MM.1S (cell line): ENCODE data around the gene NCKAP5.

Experiments
- DNase-seq: peaks from one replicate; pipeline ENCODE4 v3.0.0-alpha.2; 2015
- H2AFZ ChIP-seq: fragments of 300-600 bp; sonication (generic); 2 replicates; pipeline ENCODE4 v1.6.0; 2016; ENCODE audit warnings: antibody characterized with exemption, low read length
- H3F3A ChIP-seq: fragments of 300-600 bp; sonication (generic); 2 replicates; pipeline ENCODE4 v1.6.1; 2016; ENCODE audit warnings: mild to moderate bottlenecking, antibody characterized with exemption, low read length, moderate library complexity, mixed read lengths; ENCODE audit not compliant: insufficient read depth
- H3K27ac ChIP-seq: fragments of 300-600 bp; sonication (generic); 2 replicates; pipeline ENCODE4 v1.5.1; 2016; ENCODE audit warnings: mild to moderate bottlenecking, low read length
- H3K27me3 ChIP-seq: fragments of 300-600 bp; sonication (generic); replicated peaks from 2 replicates; pipeline ENCODE4 v1.6.0; 2016; ENCODE audit warnings: low read length; ENCODE audit not compliant: insufficient read depth
- H3K36me3 ChIP-seq: fragments of 300-600 bp; sonication (generic); replicated peaks from 2 replicates; pipeline ENCODE4 v1.6.1; 2016; ENCODE audit warnings: mild to moderate bottlenecking, low read length, mixed read lengths; ENCODE audit not compliant: insufficient read depth
- H3K4me1 ChIP-seq: fragments of 300-600 bp; sonication (generic); 2 replicates; pipeline ENCODE4 v1.6.1; 2016; ENCODE audit warnings: low read length, mixed read lengths
- H3K4me2 ChIP-seq: fragments of 300-600 bp; sonication (generic); 2 replicates; pipeline ENCODE4 v1.6.0; 2016; ENCODE audit warnings: low read depth, low read length
- H3K4me3 ChIP-seq: fragments of 300-600 bp; sonication (generic); 2 replicates; pipeline ENCODE4 v1.5.1; 2016; ENCODE audit warnings: low read length, mixed read lengths
- H3K79me2 ChIP-seq: fragments of 300-600 bp; sonication (generic); 2 replicates; pipeline ENCODE4 v1.6.1; 2016; ENCODE audit warnings: mixed run types, low read length, mixed read lengths
- H3K9ac ChIP-seq: fragments of 300-600 bp; sonication (generic); 2 replicates; pipeline ENCODE4 v1.6.1; 2016; ENCODE audit warnings: low read length, mixed read lengths
- H3K9me2 ChIP-seq: fragments of 300-600 bp; sonication (generic); replicated peaks from 2 replicates; pipeline ENCODE4 v1.6.1; 2016; ENCODE audit warnings: mild to moderate bottlenecking, low read length, mixed read lengths; ENCODE audit not compliant: insufficient read depth
- H3K9me3 ChIP-seq: fragments of 300-600 bp; sonication (generic); replicated peaks from 2 replicates; pipeline ENCODE4 v1.6.1; 2016; ENCODE audit warnings: mild to moderate bottlenecking, low read length, mixed read lengths; ENCODE audit not compliant: insufficient read depth
- H4K20me1 ChIP-seq: fragments of 300-600 bp; sonication (generic); 2 replicates; pipeline ENCODE4 v1.6.1; 2016; ENCODE audit warnings: mild to moderate bottlenecking, low read length, moderate library complexity, mixed read lengths; ENCODE audit not compliant: insufficient read depth
- EZH2 ChIP-seq: fragments of 300-600 bp; sonication (generic); optimal IDR thresholded peaks from 2 replicates; pipeline ENCODE3; 2017; ENCODE audit warnings: low read depth, mild to moderate bottlenecking, antibody characterized with exemption, low read length, mixed read lengths
- EZH2phosphoT487 ChIP-seq: fragments of 300-600 bp; sonication (generic); IDR thresholded peaks from 2 replicates; pipeline ENCODE4 v1.6.1; 2018; ENCODE audit warnings: antibody characterized with exemption, low read length
- TF ChIP-seq, protein P1 (sequence below): fragments of 300-600 bp; sonication (generic); IDR thresholded peaks from 2 replicates; pipeline ENCODE4 v1.5.1; 2016; ENCODE audit warnings: antibody characterized with exemption, low read length, mixed read lengths

Gene NCKAP5

GRCh38 chr2:132902626-132903025 lies 665.6 kb downstream of the NCKAP5 start:
- Histone ChIP-seq H3K9me3 (no peaks in the 10 kb centered on the region), H4K20me1 (no peaks in the 10 kb centered on the region), H3F3A (no peaks in the 10 kb centered on the region), H3K27me3 (no peaks in the 10 kb centered on the region), H3K9ac (no peak overlapping the region), H3K79me2 (no peaks in the 10 kb centered on the region), H2AFZ (no peak overlapping the region), H3K4me2 (no peak overlapping the region), H3K4me3 (no peak overlapping the region), H3K36me3 (no peaks in the 10 kb centered on the region), H3K9me2 (no peaks in the 10 kb centered on the region), H3K4me1 (no peaks in the 10 kb centered on the region), H3K27ac (no peak overlapping the region)
- no peak for DNase-seq
- no peak for TF ChIP-seq EZH2phosphoT487
- TF ChIP-seq, protein P1, sequence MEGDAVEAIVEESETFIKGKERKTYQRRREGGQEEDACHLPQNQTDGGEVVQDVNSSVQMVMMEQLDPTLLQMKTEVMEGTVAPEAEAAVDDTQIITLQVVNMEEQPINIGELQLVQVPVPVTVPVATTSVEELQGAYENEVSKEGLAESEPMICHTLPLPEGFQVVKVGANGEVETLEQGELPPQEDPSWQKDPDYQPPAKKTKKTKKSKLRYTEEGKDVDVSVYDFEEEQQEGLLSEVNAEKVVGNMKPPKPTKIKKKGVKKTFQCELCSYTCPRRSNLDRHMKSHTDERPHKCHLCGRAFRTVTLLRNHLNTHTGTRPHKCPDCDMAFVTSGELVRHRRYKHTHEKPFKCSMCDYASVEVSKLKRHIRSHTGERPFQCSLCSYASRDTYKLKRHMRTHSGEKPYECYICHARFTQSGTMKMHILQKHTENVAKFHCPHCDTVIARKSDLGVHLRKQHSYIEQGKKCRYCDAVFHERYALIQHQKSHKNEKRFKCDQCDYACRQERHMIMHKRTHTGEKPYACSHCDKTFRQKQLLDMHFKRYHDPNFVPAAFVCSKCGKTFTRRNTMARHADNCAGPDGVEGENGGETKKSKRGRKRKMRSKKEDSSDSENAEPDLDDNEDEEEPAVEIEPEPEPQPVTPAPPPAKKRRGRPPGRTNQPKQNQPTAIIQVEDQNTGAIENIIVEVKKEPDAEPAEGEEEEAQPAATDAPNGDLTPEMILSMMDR, result no peak
- no peak for TF ChIP-seq EZH2

GRCh38 chr2:132901661-132902060 lies 666.6 kb downstream of the NCKAP5 start:
- Histone ChIP-seq H3K79me2 (no peaks in the 10 kb centered on the region), H3K4me2 (no peak overlapping the region), H3F3A (no peaks in the 10 kb centered on the region), H3K9ac (no peak overlapping the region), H3K36me3 (no peaks in the 10 kb centered on the region), H3K4me1 (0 out of 2 replicates have a peak, but pooled peaks cover under 1% of the 10 kb centered on the region), H3K27me3 (no peaks in the 10 kb centered on the region), H3K9me2 (no peaks in the 10 kb centered on the region), H2AFZ (no peak overlapping the region), H3K9me3 (no peaks in the 10 kb centered on the region), H3K4me3 (no peak overlapping the region), H4K20me1 (no peaks in the 10 kb centered on the region), H3K27ac (no peak overlapping the region)
- no peak for DNase-seq
- no peak for TF ChIP-seq EZH2phosphoT487
- TF ChIP-seq EZH2, result no peak
- TF ChIP-seq, protein P1, result no peak

DNA sequence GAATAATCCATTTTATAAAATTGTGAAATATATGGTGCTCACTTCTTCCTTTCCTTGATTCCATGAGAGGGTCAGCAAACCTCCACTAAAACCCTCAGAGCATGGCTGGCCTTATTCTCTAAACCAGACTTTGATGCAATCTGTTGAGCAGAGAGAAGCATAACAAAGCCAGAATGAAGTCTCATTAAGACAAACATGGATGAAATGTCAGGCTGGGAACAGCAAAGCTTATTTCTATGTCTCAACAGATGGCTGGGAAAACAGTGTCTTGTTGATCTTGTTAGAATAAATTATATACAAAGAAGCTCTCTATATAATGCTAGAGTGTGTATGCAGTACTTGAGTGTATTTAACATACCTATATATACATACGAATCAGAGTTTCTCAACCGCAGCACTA lies 671.2 kb downstream of the NCKAP5 start:
- no peaks in the 10 kb centered on the region for H3K79me2 ChIP-seq
- no peak overlapping the region for H3K9ac ChIP-seq
- H3K27me3 ChIP-seq, result no peaks in the 10 kb centered on the region
- H3K9me2 ChIP-seq, result no peaks in the 10 kb centered on the region
- no peaks in the 10 kb centered on the region for H3K36me3 ChIP-seq
- no peaks in the 10 kb centered on the region for H3K9me3 ChIP-seq
- TF ChIP-seq EZH2 (no peak), EZH2phosphoT487 (no peak)
- TF ChIP-seq, protein P1, result no peak
- no peaks in the 10 kb centered on the region for H3F3A ChIP-seq
- no peak overlapping the region for H3K4me3 ChIP-seq
- no peak for DNase-seq
- no peak overlapping the region for H3K4me2 ChIP-seq
- peaks cover 6% of the 10 kb centered on the region for H3K4me1 ChIP-seq
- no peak overlapping the region for H2AFZ ChIP-seq
- H3K27ac ChIP-seq, result no peak overlapping the region
- no peaks in the 10 kb centered on the region for H4K20me1 ChIP-seq
